BE2C (cell line): ENCODE measurements around the gene ACTL6B.
"Not testable (repeated sequence)": the region's sequence is repeated elsewhere in the genome, so short reads cannot be mapped to it uniquely, and the experiment has no call there.

Experiments used
- DNase-seq: peaks from one replicate; pipeline ENCODE4 v3.0.0-alpha.2; 2020
- H3K27me3 ChIP-seq: fragments of 250-450 bp; sonication (Bioruptor Pico); 2 replicates; pipeline ENCODE4 v1.5.1; 2020; ENCODE audit warnings: mild to moderate bottlenecking
- H3K36me3 ChIP-seq: fragments of 250-450 bp; sonication (Bioruptor Pico); 2 replicates; pipeline ENCODE4 v1.5.1; 2020; ENCODE audit warnings: mild to moderate bottlenecking
- H3K4me1 ChIP-seq: fragments of 250-450 bp; sonication (Bioruptor Pico); 2 replicates; pipeline ENCODE4 v1.5.1; 2020
- H3K4me3 ChIP-seq: 2 replicates; pipeline ENCODE4 v1.5.1; 2011; ENCODE audit warnings: low read depth, low read length
- H3K9me3 ChIP-seq: fragments of 250-450 bp; sonication (Bioruptor Pico); 2 replicates; pipeline ENCODE4 v1.5.1; 2020
- TF ChIP-seq, protein P1 (sequence below): IDR thresholded peaks from 2 replicates; pipeline ENCODE4 v1.5.1; 2012; ENCODE audit warnings: mild to moderate bottlenecking, low read depth, low read length

Gene ACTL6B

DNA sequence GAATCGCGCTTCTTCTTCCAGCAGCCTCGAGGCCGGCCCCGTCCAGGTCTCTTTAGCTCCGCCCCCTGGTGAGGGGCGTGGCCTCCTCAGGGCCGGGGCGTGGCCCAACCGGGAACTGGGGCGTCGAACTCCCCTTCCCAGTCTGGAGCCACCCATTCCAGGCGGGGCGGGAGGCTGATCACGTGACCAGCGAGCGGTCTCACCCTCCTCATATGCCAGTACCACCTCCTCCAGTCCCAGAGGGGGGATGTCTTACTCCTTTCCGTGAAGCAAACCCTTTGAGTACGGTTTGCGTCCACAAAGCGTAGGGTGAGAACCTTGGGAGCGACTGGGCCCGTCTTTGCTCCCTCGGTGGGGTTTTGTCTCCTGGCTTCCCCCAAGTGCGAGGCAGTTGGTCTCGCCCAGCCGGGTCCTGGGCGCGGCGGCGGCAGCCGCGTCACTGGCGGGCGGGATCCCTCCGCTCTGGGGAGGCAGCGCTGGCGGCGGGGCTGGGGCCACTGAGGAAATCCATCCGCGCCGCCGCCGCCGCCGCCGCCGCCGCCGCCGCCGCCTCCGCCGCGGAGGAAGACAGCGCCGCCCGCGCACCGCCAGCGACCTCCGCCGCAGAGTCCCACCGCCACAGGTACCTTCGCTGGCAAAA is 17.2 kb upstream of the ACTL6B start, which contains the start of gene GNB2:
TSS of gene GNB2 (plus strand) at position 439 of the 640 bp plus-strand sequence. CDS start 2,526 bp downstream, outside the sequence.
- Histone ChIP-seq H3K9me3 (no peaks in the 10 kb centered on the region), H3K4me3 (peak within 1 kb of the TSS; percentile 92), H3K4me1 (peaks cover 9% of the 10 kb centered on the region), H3K27me3 (no peaks in the 10 kb centered on the region), H3K36me3 (peaks cover 20% of the 10 kb centered on the region)
- TF ChIP-seq, protein P1, sequence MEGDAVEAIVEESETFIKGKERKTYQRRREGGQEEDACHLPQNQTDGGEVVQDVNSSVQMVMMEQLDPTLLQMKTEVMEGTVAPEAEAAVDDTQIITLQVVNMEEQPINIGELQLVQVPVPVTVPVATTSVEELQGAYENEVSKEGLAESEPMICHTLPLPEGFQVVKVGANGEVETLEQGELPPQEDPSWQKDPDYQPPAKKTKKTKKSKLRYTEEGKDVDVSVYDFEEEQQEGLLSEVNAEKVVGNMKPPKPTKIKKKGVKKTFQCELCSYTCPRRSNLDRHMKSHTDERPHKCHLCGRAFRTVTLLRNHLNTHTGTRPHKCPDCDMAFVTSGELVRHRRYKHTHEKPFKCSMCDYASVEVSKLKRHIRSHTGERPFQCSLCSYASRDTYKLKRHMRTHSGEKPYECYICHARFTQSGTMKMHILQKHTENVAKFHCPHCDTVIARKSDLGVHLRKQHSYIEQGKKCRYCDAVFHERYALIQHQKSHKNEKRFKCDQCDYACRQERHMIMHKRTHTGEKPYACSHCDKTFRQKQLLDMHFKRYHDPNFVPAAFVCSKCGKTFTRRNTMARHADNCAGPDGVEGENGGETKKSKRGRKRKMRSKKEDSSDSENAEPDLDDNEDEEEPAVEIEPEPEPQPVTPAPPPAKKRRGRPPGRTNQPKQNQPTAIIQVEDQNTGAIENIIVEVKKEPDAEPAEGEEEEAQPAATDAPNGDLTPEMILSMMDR: no peak
- peak; percentile 99 for DNase-seq

DNA sequence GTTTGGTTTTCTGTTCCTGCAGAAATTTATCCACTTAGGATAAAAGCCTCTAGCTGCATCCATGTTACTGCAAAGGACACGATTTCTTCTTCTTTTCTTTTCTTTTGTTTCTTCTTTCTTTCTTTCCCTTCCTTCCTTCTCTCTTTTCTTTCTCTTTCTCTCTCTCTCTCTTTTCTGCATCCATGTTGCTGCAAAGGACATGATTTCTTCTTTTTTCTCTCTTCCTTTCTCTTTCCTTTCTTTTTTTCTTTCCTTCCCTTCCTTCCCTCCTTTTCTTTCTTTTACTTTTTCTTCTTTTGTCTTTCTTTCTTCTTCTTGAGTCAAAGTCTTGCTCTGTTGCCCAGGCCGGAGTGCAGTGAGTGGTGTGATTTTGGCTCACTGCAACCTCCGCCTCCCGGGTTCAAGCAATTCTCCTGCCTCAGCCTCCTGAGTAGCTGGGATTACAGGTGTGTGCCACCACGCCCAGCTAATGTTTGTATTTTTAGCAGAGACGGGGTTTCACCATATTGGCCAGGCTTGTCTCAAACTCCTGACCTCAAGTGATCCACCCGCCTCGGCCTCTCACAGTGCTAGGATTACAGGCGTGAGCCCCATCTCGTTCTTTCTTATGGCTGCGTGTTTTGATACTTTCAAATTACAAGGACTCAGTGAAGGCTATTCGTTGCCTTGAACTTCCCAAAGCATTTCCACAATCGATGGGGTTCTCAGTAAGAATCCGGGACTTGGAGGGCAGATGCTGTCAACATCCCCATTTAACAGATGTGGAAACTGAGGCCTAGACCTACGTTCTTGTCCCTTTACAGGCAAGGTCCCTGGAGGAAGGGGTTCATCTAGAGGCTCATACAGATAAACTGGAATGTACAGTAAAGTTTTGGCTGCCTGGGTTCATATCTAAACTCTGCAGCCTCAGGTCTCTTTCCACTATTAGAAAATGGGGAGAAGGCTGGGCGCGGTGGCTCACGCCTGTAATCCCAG is 15.4 kb upstream of the ACTL6B start:
- Histone ChIP-seq H3K27me3 (no peaks in the 10 kb centered on the region), H3K4me1 (no peaks in the 10 kb centered on the region), H3K4me3 (no peak overlapping the region), H3K9me3 (no peaks in the 10 kb centered on the region), H3K36me3 (peaks cover 2% of the 10 kb centered on the region)
- no peak for DNase-seq
- TF ChIP-seq, protein P1: no peak

GRCh38 chr7:100670074-100670473 is 13.8 kb upstream of the ACTL6B start:
- TF ChIP-seq, protein P1: no peak
- no peaks in the 10 kb centered on the region for H3K4me1 ChIP-seq
- no peak for DNase-seq
- no peaks in the 10 kb centered on the region for H3K27me3 ChIP-seq
- no peak overlapping the region for H3K4me3 ChIP-seq
- H3K9me3 ChIP-seq: no peaks in the 10 kb centered on the region
- no peaks in the 10 kb centered on the region for H3K36me3 ChIP-seq

GRCh38 chr7:100669106-100669505 is 12.9 kb upstream of the ACTL6B start:
- H3K9me3 ChIP-seq, H3K4me3 ChIP-seq, H3K4me1 ChIP-seq, H3K36me3 ChIP-seq, H3K27me3 ChIP-seq, DNase-seq: not testable (repeated sequence)

DNA sequence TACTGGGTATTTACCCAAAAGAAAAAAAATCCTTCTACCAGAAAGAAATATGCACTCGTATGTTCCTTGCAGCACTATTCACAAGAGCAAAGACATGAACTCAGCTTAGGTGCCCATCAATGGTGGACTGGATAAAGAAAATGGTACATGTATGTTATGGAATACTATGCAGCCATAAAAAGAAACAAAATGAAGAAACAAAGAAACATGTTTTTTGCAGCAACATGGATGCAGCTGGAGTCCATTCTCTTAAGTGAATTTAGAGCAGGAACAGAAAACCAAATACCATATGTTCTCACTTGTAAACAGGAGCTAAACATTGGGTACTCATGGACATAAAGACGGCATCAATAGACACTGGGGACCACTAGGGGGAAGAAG is 11.8 kb upstream of the ACTL6B start:
- H3K36me3 ChIP-seq: no peaks in the 10 kb centered on the region
- no peaks in the 10 kb centered on the region for H3K9me3 ChIP-seq
- TF ChIP-seq, protein P1: no peak
- H3K4me3 ChIP-seq: no peak overlapping the region
- no peak for DNase-seq
- H3K4me1 ChIP-seq: no peaks in the 10 kb centered on the region
- H3K27me3 ChIP-seq: no peaks in the 10 kb centered on the region

- no peaks in the 10 kb centered on the region for H3K27me3 ChIP-seq
- DNase-seq: no peak
- TF ChIP-seq, protein P1: no peak
Measured at GRCh38 chr7:100667331-100668068, 11.3 kb upstream of the ACTL6B start.

More at GRCh38 chr7:100667331-100668068, 11.3 kb upstream of the ACTL6B start:
- no peaks in the 10 kb centered on the region for H3K4me1 ChIP-seq
- no peaks in the 10 kb centered on the region for H3K36me3 ChIP-seq
- H3K9me3 ChIP-seq: no peaks in the 10 kb centered on the region
- no peak overlapping the region for H3K4me3 ChIP-seq
